GM12878 (cell line): Measurements from ENCODE around the gene PTPN12. TPM values are rescaled to one million over a fixed set of nuclear protein-coding genes. Genes with fewer than 3 reads are reported as not detected.

Experiments
- ATAC-seq: fragments of 200-7000 bp; cut with Tn5 transposase; 3 replicates; pipeline ENCODE4 v1.9.1; 2020; ENCODE audit warnings: mild to moderate bottlenecking, moderate library complexity
- BruUV-seq: library from RNA; stranded (reverse); fragments of 400-500 nt; replicated peaks from 2 replicates; lab custom pipeline; 2021; lab: Mats Ljungman, UMichigan
- CTCF ChIA-PET: fragments of 300-600 bp; sonication (Branson Sonifier 250); formaldehyde crosslinking; extraction: SDS; loops from one replicate; lab custom pipeline; 2021; ENCODE audit warnings: inconsistent platforms; lab: Yijun Ruan, JAX
- POLR2A ChIA-PET: fragments of 350-600 bp; formaldehyde crosslinking; extraction: SDS; loops from one replicate; lab custom pipeline; 2021; ENCODE audit warnings: inconsistent platforms; lab: Charles Lee
- RAD21 ChIA-PET: fragments of 300-600 bp; sonication (Branson Sonifier 250); formaldehyde crosslinking; loops from one replicate; lab custom pipeline; 2023; ENCODE audit warnings: antibody characterized with exemption; ENCODE audit not compliant: unreplicated experiment; lab: Charles Lee
- SMC1A ChIA-PET: fragments of 300-600 bp; sonication (Branson Sonifier 250); formaldehyde crosslinking; loops from one replicate; lab custom pipeline; 2023; ENCODE audit not compliant: unreplicated experiment, uncharacterized antibody; lab: Charles Lee
- DNase-seq: peaks from one replicate; pipeline ENCODE4 v3.0.0-alpha.2; 2011; ENCODE audit warnings: low read depth, low spot score
- FAIRE-seq: peaks from 3 replicates; lab custom pipeline; 2011; peaks lifted over from hg19 to GRCh38; lab: Jason Lieb, UNC
- H2AFZ ChIP-seq: 2 replicates; pipeline ENCODE4 v1.6.0; 2011; ENCODE audit warnings: low read depth, low read length, control low read depth; ENCODE audit not compliant: control insufficient read depth
- H3K27ac ChIP-seq: 2 replicates; pipeline ENCODE4 v1.5.1; 2011; ENCODE audit warnings: control low read depth; ENCODE audit not compliant: control insufficient read depth, insufficient read depth
- H3K27me3 ChIP-seq, 2 experiments: replicated peaks in 1 of 2; 2 replicates each; pipeline versions ENCODE4 v1.6.0 to v1.6.1; 2011; ENCODE audit warnings: low read length in 1 of 2; ENCODE audit not compliant: control insufficient read depth in 2 of 2, insufficient read depth in 2 of 2
- H3K36me3 ChIP-seq, 2 experiments: 2 replicates each; pipeline ENCODE4 v1.5.1; 2011; ENCODE audit warnings: low read length in 1 of 2; ENCODE audit not compliant: control insufficient read depth in 2 of 2, insufficient read depth in 2 of 2
- H3K4me1 ChIP-seq: 2 replicates; pipeline ENCODE4 v1.6.1; 2011; ENCODE audit warnings: mild to moderate bottlenecking, low read length, moderate library complexity, mixed read lengths; ENCODE audit not compliant: control insufficient read depth, insufficient read depth
- H3K4me2 ChIP-seq: 2 replicates; pipeline ENCODE4 v1.6.0; 2011; ENCODE audit warnings: control low read depth; ENCODE audit not compliant: control insufficient read depth, insufficient read depth
- H3K4me3 ChIP-seq: fragments of 200-600 bp; sonication (generic); 2 replicates; pipeline ENCODE4 v1.5.1; 2016
- H3K79me2 ChIP-seq: 2 replicates; pipeline ENCODE4 v1.6.0; 2011; ENCODE audit warnings: low read length; ENCODE audit not compliant: control insufficient read depth, insufficient read depth
- H3K9ac ChIP-seq: 2 replicates; pipeline ENCODE4 v1.8.0; 2011; ENCODE audit warnings: low read length, control low read depth, mixed read lengths; ENCODE audit not compliant: control insufficient read depth, insufficient read depth
- H3K9me3 ChIP-seq: replicated peaks from 3 replicates; pipeline ENCODE4 v1.5.1; 2011; ENCODE audit warnings: mild to moderate bottlenecking, low read length; ENCODE audit not compliant: control insufficient read depth, insufficient read depth
- H4K20me1 ChIP-seq: 2 replicates; pipeline ENCODE4 v1.6.0; 2011; ENCODE audit not compliant: control insufficient read depth, insufficient read depth
- BHLHE40 ChIP-seq, 2 experiments: fragments of 450-650 bp in 1 of 2; IDR thresholded peaks; 2 replicates each; pipeline ENCODE4 v1.6.1; 2011 to 2017; ENCODE audit warnings: low read depth in 2 of 2, borderline replicate concordance in 1 of 2, improper control_type of control experiment in 1 of 2, low read length in 1 of 2, mild to moderate bottlenecking in 1 of 2
- DPF2 ChIP-seq: fragments of 450-650 bp; IDR thresholded peaks from 2 replicates; pipeline ENCODE4 v1.6.1; 2017; ENCODE audit warnings: mild to moderate bottlenecking
- FOXK2 ChIP-seq: fragments of 450-650 bp; IDR thresholded peaks from 2 replicates; pipeline ENCODE4 v1.6.1; 2017; ENCODE audit warnings: mild to moderate bottlenecking, moderate library complexity
- KAT2A ChIP-seq: conservative IDR thresholded peaks from 2 replicates; pipeline ENCODE4 v1.6.1; 2011; ENCODE audit warnings: low read depth, low read length; ENCODE audit not compliant: control insufficient read depth
- KDM1A ChIP-seq: fragments of 200-600 bp; sonication (generic); IDR thresholded peaks from 2 replicates; pipeline ENCODE4 v1.6.1; 2016; ENCODE audit warnings: borderline replicate concordance
- NBN ChIP-seq: fragments of 450-650 bp; IDR thresholded peaks from 2 replicates; pipeline ENCODE4 v1.6.1; 2016
- PAX5 ChIP-seq: IDR thresholded peaks from 2 replicates; pipeline ENCODE4 v1.6.1; 2011; ENCODE audit warnings: low read depth, low read length, borderline replicate concordance
- PAX8 ChIP-seq: fragments of 450-650 bp; IDR thresholded peaks from 2 replicates; pipeline ENCODE4 v1.6.1; 2017; ENCODE audit warnings: mild to moderate bottlenecking, moderate library complexity
- SPI1 ChIP-seq: IDR thresholded peaks from 2 replicates; pipeline ENCODE4 v1.6.1; 2011; ENCODE audit warnings: low read depth, mild to moderate bottlenecking, low read length, moderate library complexity, borderline replicate concordance; ENCODE audit not compliant: insufficient read depth
- WGBS: methylation state at CpG from one replicate; pipeline ENCODE4 v1.1.6; 2016; ENCODE audit warnings: low lambda C conversion rate; ENCODE audit not compliant: insufficient replicate concordance, insufficient coverage; ENCODE audit errors: missing lambda C conversion rate; 5-methylcytosine and 5-hydroxymethylcytosine counted together
- in situ Hi-C: fragments of 300-500 bp; cut with MboI; formaldehyde crosslinking; loops from 9 replicates; pipeline ENCODE4 v1.14.3; 2018; ENCODE audit warnings: mixed read lengths
- intact Hi-C: fragments of 100-400 bp; cut with micrococcal nuclease; formaldehyde crosslinking; loops from one replicate; pipeline ENCODE4 v1.14.2; 2022; ENCODE audit not compliant: unreplicated experiment
- polyA plus RNA-seq, 11 experiments: library from polyadenylated mRNA; depleted of rRNA in 4 of 11; unstranded in 6 of 11; stranded (reverse) in 5 of 11; fragments of >200 nt; fragmentation: Nextera tagmentation in 4 of 11; fragmentation: Illumina TruSeq in 1 of 11; extraction: Ambion mirVana in 4 of 11; extraction: Trizol in 1 of 11; gene quantifications; 1 replicate in 1 of 11; 2 replicates in 10 of 11; pipeline versions ENCODE4 v1.2.1 to v1.2.3, GENCODE V29; 2011 to 2016; ENCODE audit warnings: inconsistent platforms in 2 of 11, missing spikeins in 2 of 11, low read depth in 1 of 11
- total RNA-seq, 4 experiments: library from RNA; depleted of rRNA in 3 of 4; stranded (reverse); fragments of >200 nt in 3 of 4; fragmentation: Illumina TruSeq in 1 of 4; extraction: Trizol in 1 of 4; gene quantifications; 2 replicates each; pipeline versions ENCODE4 v1.2.1 to v1.2.3, GENCODE V29; 2013 to 2021
- TF ChIP-seq, protein P1 (sequence below): IDR thresholded peaks from 2 replicates; pipeline ENCODE4 v1.6.1; 2012; ENCODE audit warnings: mild to moderate bottlenecking, low read depth, low read length

PTPN12 gene
- total and polyA plus RNA-seq, 10 of the 15 experiments (the other 5 are each of a cell fraction or from before 2014, with no cell fraction given) = 6.6 to 52.9 (median 17.4) TPM

DNA sequence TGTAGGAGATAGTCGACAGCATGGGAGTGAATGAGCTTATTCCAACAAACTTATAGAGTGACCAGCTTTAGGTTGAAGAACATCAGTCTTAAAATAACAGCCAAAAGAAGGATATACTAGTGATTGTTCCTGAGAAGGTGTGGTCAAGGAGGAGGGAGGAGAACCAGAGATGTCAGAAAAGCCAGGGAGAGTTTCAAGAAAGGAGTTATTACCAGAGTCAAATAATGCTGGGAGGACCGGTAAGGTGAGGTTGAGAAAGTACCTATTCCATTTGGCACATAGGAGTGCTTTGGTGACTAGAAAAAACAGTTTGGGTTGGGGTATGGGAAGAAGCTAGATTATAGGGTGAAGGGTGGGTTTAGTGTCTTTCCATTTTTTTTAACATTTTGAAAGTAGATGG lies 5.8 kb downstream of the PTPN12 start:
- RAD21 ChIA-PET = interaction anchor here (0.6 to 3.5 kb wide), 12 partner anchors 14 to 1178 kb away, joined by 3 to 29 read pairs (median 4); partner anchors contain the start of gene GSAP
- CTCF ChIA-PET = interaction anchor here (0.7 to 2.0 kb wide), 9 partner anchors 9 to 180 kb away, joined by 3 to 9 read pairs (median 5); no protein-coding TSS in a partner anchor
- SMC1A ChIA-PET = interaction anchor here (0.7 to 6.8 kb wide), 14 partner anchors 9 to 134 kb away, joined by 3 to 66 read pairs (median 4); no protein-coding TSS in a partner anchor
- Histone ChIP-seq H3K36me3 (no peaks in the 10 kb centered on the region), H3K4me2 (no peak overlapping the region), H3K27ac (no peak overlapping the region), H3K4me1 (peaks cover 12% of the 10 kb centered on the region), H2AFZ (no peak overlapping the region), H3K79me2 (peaks cover 69% of the 10 kb centered on the region), H4K20me1 (no peaks in the 10 kb centered on the region), H3K9me3 (no peaks in the 10 kb centered on the region), H3K27me3 (no peaks in the 10 kb centered on the region), H3K4me3 (no peak overlapping the region), H3K9ac (no peak overlapping the region)
- TF ChIP-seq NBN (no peak), PAX8 (no peak), KDM1A (no peak), KAT2A (no peak)
- DNase-seq (no peak), FAIRE-seq (no peak), ATAC-seq (no peak)
- POLR2A ChIA-PET = interaction anchor here (0.7 to 9.9 kb wide), 7 partner anchors 8 to 354 kb away, joined by 3 to 57 read pairs (median 5); no protein-coding TSS in a partner anchor
- 73% methylated on average over 2 of the region's 2 CpGs for whole genome bisulfite sequencing
- in situ Hi-C loops = no loop called here
- intact Hi-C loops = no loop called here
- BruUV-seq = no TSS peak

DNA sequence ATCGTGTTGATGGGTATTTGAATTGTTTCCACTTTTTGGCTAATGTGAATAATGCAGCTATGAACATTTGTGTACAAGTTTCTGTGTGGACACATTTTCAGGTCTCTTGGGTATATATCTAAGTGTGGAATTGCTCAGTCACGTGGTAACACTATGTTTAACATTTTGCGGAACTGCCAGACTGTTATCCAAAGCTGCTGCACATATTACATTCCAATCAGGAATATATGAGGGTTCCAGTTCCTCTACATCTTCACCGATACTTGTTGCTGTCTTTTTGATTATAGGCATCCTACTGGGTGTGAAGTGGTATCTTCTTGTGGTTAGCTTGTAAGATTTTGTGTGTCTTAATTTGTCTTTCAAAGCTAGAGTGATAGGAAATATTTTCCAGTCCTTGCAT lies 6.8 kb downstream of the PTPN12 start:
- SMC1A ChIA-PET = interaction anchor here (1.1 to 6.8 kb wide), 6 partner anchors 14 to 154 kb away, joined by 3 to 66 read pairs (median 6); no protein-coding TSS in a partner anchor
- 86% methylated on average over 4 of the region's 4 CpGs for WGBS
- no TSS peak for BruUV-seq
- no peak overlapping the region for H3K9ac ChIP-seq
- H3K9me3 ChIP-seq = no peaks in the 10 kb centered on the region
- no peak overlapping the region for H2AFZ ChIP-seq
- ATAC-seq (peak; percentile 26), FAIRE-seq (no peak), DNase-seq (no peak)
- RAD21 ChIA-PET = interaction anchor here (0.7 to 3.5 kb wide), 4 partner anchors 13 to 129 kb away, joined by 3 to 29 read pairs (median 10); partner anchors contain the start of gene GSAP
- in situ Hi-C loops = no loop called here
- POLR2A ChIA-PET = interaction anchor here (0.6 to 9.9 kb wide), 2 partner anchors 14 to 193 kb away, joined by 4 to 57 read pairs; no protein-coding TSS in a partner anchor
- H3K27me3 ChIP-seq = no peaks in the 10 kb centered on the region
- 0 out of 2 replicates have a peak overlapping the region, but pooled peaks have one; percentile 22 for H3K4me3 ChIP-seq
- intact Hi-C loops = no loop called here
- CTCF ChIA-PET = interaction anchor here (0.8 to 2.3 kb wide), 4 partner anchors 8 to 119 kb away, joined by 3 to 12 read pairs (median 7); no protein-coding TSS in a partner anchor
- peak overlapping the region; percentile 18; the same call in 1 of the 2 replicates for H3K27ac ChIP-seq
- H4K20me1 ChIP-seq = no peaks in the 10 kb centered on the region
- H3K79me2 ChIP-seq = peaks cover 61% of the 10 kb centered on the region
- H3K4me2 ChIP-seq = peak overlapping the region; percentile 68
- no peaks in the 10 kb centered on the region for H3K36me3 ChIP-seq
- H3K4me1 ChIP-seq = peaks cover 12% of the 10 kb centered on the region
- TF ChIP-seq BHLHE40 (IDR thresholded peaks at IDR 0.05; ENCODE audit: borderline replicate concordance in 1 of 2, low read depth in 2 of 2, low read length in 1 of 2) = peak in 1 of 2 experiments; percentile 22; a peak in 1 of 4 replicates
- TF ChIP-seq PAX5 = no peak
- TF ChIP-seq DPF2 = 0 out of 2 replicates have a peak, but pooled peaks have one; percentile 11
- peak; percentile 14; the same call in 1 of the 2 replicates for TF ChIP-seq SPI1
- no peak for TF ChIP-seq FOXK2
- TF ChIP-seq, protein P1, sequence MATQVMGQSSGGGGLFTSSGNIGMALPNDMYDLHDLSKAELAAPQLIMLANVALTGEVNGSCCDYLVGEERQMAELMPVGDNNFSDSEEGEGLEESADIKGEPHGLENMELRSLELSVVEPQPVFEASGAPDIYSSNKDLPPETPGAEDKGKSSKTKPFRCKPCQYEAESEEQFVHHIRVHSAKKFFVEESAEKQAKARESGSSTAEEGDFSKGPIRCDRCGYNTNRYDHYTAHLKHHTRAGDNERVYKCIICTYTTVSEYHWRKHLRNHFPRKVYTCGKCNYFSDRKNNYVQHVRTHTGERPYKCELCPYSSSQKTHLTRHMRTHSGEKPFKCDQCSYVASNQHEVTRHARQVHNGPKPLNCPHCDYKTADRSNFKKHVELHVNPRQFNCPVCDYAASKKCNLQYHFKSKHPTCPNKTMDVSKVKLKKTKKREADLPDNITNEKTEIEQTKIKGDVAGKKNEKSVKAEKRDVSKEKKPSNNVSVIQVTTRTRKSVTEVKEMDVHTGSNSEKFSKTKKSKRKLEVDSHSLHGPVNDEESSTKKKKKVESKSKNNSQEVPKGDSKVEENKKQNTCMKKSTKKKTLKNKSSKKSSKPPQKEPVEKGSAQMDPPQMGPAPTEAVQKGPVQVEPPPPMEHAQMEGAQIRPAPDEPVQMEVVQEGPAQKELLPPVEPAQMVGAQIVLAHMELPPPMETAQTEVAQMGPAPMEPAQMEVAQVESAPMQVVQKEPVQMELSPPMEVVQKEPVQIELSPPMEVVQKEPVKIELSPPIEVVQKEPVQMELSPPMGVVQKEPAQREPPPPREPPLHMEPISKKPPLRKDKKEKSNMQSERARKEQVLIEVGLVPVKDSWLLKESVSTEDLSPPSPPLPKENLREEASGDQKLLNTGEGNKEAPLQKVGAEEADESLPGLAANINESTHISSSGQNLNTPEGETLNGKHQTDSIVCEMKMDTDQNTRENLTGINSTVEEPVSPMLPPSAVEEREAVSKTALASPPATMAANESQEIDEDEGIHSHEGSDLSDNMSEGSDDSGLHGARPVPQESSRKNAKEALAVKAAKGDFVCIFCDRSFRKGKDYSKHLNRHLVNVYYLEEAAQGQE = no peak
